ENCODE data around the gene GULP1.

The GULP1 gene

DNA sequence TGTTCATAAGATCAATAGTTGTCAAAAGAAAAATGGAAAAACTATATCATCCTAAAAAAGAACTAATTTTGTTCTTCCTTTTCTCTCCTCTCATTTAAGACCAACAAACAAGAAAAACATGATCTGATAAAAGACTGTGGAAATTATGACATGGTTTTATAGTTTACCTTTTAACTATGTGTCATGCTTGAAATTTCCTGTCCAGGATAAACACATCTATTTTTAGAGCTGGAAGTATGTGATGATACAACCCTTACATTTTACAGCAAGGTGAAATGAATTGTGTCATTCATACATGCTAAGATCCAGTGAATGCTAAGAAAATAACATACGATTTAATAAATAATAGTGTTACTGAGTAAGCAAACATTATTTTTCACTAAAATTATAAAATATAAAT, 89.9 kb downstream of the GULP1 start:
- DNase-seq: peak in 1 of 2 experiments; percentile 54

GRCh38 chr2:188382107-188382506, 90.4 kb downstream of the GULP1 start:
- DNase-seq: no peak

DNA sequence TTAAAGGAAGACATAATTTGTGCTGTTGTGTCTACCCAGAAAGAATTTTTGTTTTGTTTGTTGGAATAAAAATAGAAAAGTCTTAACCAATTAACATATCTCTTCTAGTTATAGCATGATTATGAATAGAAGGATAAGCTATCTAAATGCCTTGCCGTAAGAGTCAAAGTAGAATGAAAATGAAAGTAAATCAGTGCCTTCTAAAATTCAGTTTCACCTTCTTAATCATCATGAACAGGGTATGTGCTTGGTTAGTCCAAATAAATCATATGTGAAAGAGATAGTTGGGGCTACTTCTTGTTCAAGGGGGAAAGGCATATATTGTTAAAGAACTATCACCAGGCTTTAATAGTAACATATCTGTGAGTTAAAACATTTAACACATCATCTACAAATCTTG, 91.5 kb downstream of the GULP1 start:
- no peak for DNase-seq

DNA sequence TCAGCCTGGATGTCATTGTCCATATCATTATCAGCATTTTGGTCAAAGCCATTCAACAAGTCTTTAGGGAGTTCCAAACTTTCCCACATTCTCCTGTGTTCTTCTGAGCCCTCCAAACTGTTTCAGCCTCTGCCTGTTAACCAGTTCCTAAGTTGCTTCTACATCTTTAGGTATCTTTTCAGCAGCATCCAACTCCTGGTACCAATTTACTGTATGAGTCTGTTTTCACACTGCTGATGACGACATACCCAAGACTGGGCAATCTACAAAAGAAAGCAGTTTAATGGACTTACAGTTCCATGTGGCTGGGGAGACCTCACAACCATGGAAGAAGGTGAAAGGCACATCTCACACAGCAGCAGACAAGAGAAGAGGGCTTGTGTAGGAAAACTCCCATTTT, 94.2 kb downstream of the GULP1 start:
- no peak for DNase-seq

- no peak for DNase-seq
These were observed 97.2 kb downstream of the GULP1 start for GRCh38 chr2:188388831-188389230.

GRCh38 chr2:188391354-188391753, 99.7 kb downstream of the GULP1 start:
- DNase-seq: no peak

- DNase-seq: no peak
These were observed 103.3 kb downstream of the GULP1 start for GRCh38 chr2:188394931-188395472.

- DNase-seq: no peak
These were observed 104.4 kb downstream of the GULP1 start for GRCh38 chr2:188395903-188396689.

GRCh38 chr2:188399159-188399558, 107.5 kb downstream of the GULP1 start:
- no peak for DNase-seq

DNA sequence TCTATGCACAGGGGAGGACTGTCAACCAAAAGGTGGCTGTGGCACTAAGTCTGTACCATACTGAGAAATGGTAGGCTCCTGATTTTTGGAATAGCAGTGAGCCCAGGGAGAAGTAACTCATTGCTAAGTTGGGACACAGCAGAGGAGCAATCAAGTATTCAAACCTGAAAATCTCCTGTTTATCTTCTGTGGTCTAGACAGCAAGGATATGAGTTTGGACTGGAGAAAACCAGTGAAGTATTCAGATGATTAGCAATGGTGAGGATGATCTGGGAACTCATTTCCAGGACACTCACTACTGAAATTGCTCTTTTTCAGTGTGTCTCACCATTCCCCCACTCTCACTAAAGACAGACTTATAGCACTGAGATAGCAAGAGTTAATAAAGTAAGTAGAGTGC, 112.0 kb downstream of the GULP1 start:
- DNase-seq: no peak

GRCh38 chr2:188404341-188405004, 112.8 kb downstream of the GULP1 start:
- DNase-seq: no peak

DNA sequence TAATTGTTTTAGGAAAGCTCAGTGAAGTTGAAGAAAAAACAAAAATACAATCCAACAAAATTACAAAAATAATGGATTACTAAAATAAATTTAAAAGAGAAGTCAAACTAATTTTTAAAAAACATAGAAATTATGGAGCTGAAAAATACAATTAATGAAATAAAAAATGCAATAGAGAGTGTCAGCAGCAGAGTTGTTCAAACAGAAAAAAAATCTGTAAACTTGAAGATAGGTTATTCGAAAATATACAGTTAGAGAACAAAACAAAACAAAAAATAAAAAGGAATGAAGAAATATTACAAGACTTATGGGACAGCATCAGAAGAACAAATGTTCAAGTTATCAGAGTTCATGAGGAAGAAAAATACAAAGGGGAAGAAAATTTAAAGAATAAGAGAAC, 114.7 kb downstream of the GULP1 start:
- DNase-seq: no peak

GRCh38 chr2:188410504-188411235, 119.0 kb downstream of the GULP1 start:
- DNase-seq: no peak

- no peak for DNase-seq
These were observed 120.5 kb downstream of the GULP1 start for GRCh38 chr2:188412190-188412589.

- no peak for DNase-seq
These were observed 122.7 kb downstream of the GULP1 start for GRCh38 chr2:188414411-188414810.

GRCh38 chr2:188414869-188415753, 123.4 kb downstream of the GULP1 start:
- no peak for DNase-seq

DNA sequence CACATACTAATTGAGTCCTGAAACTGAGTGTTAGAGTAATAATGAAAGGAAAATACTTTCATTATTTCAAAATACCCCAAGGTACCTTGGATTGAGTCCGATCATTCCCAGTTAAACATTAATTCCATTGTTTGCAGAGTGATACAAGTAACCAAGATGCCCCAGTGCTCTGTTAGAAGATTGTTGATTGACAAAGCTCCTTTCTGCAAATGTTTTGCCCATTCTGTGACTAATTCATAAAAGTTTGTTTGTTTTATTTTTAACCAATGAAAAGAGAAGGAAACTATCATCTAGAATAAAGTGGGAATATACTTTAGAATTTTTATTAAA, 124.0 kb downstream of the GULP1 start:
- DNase-seq: no peak

GRCh38 chr2:188416367-188416766, 124.7 kb downstream of the GULP1 start:
- no peak for DNase-seq

DNA sequence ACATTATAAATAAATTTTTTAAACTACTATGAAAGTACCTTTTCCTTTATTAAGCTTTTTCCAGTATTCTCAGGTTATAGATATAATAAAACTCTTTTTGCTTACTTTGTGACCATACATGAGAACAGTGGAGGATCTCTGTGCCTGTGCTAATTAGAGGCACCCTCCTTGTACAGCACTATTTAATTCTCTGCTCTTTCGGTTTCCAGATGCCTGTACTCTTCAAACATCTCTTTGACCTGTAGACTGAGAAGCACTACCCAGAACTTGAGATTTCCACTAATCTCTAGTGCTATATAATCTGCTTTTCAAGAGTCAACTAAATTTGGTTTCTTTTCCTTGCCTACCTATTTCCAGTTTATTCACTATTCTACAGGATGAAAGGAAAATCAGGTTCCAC, 131.1 kb downstream of the GULP1 start:
- DNase-seq: no peak

GRCh38 chr2:188425266-188425665, 133.6 kb downstream of the GULP1 start:
- DNase-seq: no peak

GRCh38 chr2:188426121-188426520, 134.4 kb downstream of the GULP1 start:
- no peak for DNase-seq

DNA sequence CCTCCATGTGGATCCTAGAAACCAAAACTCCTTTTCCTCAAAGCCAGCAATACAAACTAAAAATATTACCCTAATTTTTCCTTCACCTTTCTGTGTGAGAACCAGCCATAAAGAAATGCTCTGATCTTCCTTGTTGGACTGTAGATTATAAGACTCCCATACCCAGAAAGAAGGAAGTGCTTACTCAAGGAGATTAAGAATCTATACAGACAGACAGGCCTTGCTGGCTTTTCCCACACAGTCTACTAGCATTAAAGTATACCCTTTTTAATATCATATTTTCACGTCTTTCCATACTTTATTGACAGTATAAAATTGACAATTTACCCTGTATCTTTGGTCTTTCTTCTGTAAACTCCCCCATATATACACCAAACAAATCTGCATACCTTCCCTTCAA, 139.0 kb downstream of the GULP1 start:
- no peak for DNase-seq

DNA sequence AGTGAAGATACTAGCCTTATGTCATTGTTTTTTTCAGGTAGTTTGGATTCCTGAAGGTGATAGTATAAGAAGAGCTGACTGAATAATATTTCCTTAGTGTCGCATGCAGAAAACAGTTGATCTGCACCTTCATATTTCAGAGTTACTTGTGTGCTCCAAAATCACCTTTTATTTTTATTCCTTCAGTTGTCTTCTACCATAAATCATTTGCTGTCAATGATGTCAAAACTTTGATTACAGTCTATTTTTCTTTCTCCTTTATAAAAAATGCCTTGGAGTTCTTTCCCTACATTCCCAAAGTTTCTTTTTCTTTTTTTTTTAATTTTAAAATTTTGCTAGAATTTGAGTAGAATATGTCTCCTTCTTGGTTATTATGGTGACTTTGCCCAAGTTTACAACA, 142.3 kb downstream of the GULP1 start:
- DNase-seq: no peak
